Measurements from ENCODE around the gene MKNK2. TPM values are rescaled to one million over a fixed set of nuclear protein-coding genes. Genes with fewer than 3 reads are reported as not detected.

The MKNK2 gene
- total and polyA plus RNA-seq, 2 of the 13 experiments (the other 11 are each of a cell fraction or from before 2014, with no cell fraction given) = 44.9 to 112 TPM

DNA sequence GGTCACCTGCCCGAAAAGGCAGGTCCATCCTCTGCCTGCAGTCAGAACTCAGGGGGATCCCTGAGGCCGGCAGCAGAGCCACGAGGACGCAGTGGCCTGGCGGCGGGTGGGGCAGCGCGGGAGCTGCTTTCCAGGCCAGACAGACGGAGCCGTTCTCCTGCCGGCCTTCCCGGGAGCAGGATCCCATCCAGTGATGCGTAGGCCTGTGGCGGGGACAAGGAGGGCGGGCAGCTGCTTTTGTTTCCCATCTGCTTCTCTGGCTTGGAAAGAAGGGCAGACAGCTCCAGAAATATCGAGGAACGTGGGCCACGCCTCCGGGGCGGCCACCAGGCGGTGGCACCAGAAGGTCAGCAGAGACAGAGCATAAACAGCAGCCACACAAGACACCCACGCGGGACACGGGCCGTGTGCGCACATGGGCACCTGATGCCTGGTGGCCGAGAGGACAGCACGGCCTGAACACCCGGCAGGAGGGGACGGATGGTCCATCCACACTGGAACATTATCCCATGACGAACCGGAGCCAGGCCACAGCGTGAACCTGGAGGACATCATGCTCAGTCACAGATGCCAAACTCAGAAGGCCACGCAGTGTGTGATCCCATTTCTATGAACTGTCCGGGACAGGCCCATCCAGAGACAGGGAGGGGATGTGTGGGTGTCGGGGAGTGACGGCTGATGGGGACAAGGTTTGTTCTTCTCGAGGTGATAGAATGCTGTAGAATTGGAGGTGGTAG lies 13.9 kb upstream of the MKNK2 start (continued):
- TF ChIP-seq, protein P1, sequence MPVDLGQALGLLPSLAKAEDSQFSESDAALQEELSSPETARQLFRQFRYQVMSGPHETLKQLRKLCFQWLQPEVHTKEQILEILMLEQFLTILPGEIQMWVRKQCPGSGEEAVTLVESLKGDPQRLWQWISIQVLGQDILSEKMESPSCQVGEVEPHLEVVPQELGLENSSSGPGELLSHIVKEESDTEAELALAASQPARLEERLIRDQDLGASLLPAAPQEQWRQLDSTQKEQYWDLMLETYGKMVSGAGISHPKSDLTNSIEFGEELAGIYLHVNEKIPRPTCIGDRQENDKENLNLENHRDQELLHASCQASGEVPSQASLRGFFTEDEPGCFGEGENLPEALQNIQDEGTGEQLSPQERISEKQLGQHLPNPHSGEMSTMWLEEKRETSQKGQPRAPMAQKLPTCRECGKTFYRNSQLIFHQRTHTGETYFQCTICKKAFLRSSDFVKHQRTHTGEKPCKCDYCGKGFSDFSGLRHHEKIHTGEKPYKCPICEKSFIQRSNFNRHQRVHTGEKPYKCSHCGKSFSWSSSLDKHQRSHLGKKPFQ (CRISPR knock-in tag; IDR thresholded peaks at IDR 0.05; ENCODE audit: insufficient replicate concordance) = no peak
- TF ChIP-seq ZKSCAN5 (CRISPR knock-in tag; IDR thresholded peaks at IDR 0.05) (no peak; the same call in 1 of the 2 replicates), ZBTB20 (CRISPR knock-in tag; IDR thresholded peaks at IDR 0.05; ENCODE audit: borderline replicate concordance, low read depth) (peak; percentile 78; the same call in 1 of the 2 replicates), GLI4 (CRISPR knock-in tag; IDR thresholded peaks at IDR 0.05; ENCODE audit: borderline replicate concordance) (no peak), NCOR1 (IDR thresholded peaks at IDR 0.05; ENCODE audit: borderline replicate concordance, low read length) (no peak), ZNF660 (CRISPR knock-in tag; IDR thresholded peaks at IDR 0.05; ENCODE audit: borderline replicate concordance, low read depth) (no peak), ZNF414 (CRISPR knock-in tag; IDR thresholded peaks at IDR 0.05) (no peak), ZNF790 (CRISPR knock-in tag; IDR thresholded peaks at IDR 0.05; ENCODE audit: borderline replicate concordance) (no peak), NAIF1 (CRISPR knock-in tag; IDR thresholded peaks at IDR 0.05; ENCODE audit: borderline replicate concordance) (no peak), ARNT (IDR thresholded peaks at IDR 0.05) (no peak), ZNF749 (CRISPR knock-in tag; IDR thresholded peaks at IDR 0.05; ENCODE audit: borderline replicate concordance) (no peak), SMAD9 (CRISPR knock-in tag; IDR thresholded peaks at IDR 0.05) (no peak), CBX2 (IDR thresholded peaks at IDR 0.05; ENCODE audit: low read depth, low read length) (no peak), CBX2 (CRISPR knock-in tag; IDR thresholded peaks at IDR 0.05; ENCODE audit: low read depth) (no peak), SNAPC4 (CRISPR knock-in tag; IDR thresholded peaks at IDR 0.05) (no peak), RAD51 (IDR thresholded peaks at IDR 0.05; ENCODE audit: borderline replicate concordance) (no peak), ZSCAN20 (CRISPR knock-in tag; IDR thresholded peaks at IDR 0.05; ENCODE audit: borderline replicate concordance) (no peak)
- TF ChIP-seq, protein P2, sequence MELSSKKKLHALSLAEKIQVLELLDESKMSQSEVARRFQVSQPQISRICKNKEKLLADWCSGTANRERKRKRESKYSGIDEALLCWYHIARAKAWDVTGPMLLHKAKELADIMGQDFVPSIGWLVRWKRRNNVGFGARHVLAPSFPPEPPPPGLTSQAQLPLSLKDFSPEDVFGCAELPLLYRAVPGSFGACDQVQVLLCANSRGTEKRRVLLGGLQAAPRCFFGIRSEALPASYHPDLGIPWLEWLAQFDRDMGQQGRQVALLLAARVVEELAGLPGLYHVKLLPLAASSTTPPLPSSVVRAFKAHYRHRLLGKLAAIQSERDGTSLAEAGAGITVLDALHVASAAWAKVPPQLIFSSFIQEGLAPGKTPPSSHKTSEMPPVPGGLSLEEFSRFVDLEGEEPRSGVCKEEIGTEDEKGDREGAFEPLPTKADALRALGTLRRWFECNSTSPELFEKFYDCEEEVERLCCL (CRISPR knock-in tag; IDR thresholded peaks at IDR 0.05; ENCODE audit: borderline replicate concordance) = no peak
- TF ChIP-seq, protein P3, sequence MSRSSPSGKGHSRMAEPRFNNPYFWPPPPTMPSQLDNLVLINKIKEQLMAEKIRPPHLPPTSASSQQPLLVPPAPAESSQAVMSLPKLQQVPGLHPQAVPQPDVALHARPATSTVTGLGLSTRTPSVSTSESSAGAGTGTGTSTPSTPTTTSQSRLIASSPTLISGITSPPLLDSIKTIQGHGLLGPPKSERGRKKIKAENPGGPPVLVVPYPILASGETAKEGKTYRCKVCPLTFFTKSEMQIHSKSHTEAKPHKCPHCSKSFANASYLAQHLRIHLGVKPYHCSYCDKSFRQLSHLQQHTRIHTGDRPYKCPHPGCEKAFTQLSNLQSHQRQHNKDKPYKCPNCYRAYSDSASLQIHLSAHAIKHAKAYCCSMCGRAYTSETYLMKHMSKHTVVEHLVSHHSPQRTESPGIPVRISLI (CRISPR knock-in tag; IDR thresholded peaks at IDR 0.05; ENCODE audit: borderline replicate concordance) = no peak

Measured in HepG2 (cell line).